ENCODE results near the gene TARS2. TPM values are rescaled to one million over a fixed set of nuclear protein-coding genes. Genes with fewer than 3 reads are reported as not detected.

TARS2 gene
- total RNA-seq, 2 experiments from 2014 or later = 29.8 to 33.7 TPM

DNA sequence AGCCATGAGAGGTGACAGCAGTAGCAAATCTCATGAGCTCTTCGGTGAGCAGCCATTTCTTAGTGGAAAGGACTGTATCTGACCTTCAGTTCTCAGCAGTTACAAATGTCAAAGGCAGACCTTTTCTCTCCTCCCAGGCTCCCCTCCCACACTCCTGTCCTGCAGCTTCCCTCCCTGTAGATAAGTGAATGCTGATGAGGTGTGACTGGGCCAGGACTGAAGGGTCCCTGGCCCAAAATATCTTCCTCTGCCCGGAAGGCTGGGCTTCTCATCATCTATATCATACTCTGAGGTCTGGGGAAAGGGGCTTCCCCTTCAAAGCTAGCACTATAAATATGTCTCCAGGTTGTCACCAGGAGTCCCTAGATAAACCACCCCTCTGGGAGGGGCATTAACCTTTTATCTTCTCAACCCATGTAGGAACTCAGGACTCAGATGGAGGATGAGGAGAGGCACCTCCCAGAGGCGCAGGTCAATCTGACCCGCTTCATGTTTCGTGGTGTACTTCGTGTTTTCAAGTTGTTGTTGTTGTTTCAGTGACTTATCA, 58.3 kb downstream of the TARS2 start:
- ATAC-seq = no peak
- H3K9me3 Mint-ChIP-seq (ENCODE audit: insufficient read depth) = no peaks in the 10 kb centered on the region
- ChIA-PET CTCF (interaction anchor here (1.2 to 5.9 kb wide), 3 partner anchors 14 to 289 kb away, joined by 4 to 36 read pairs (median 5); no protein-coding TSS in a partner anchor), POLR2A (no interaction called here)
- H3K27ac Mint-ChIP-seq = peak overlapping the region; percentile 36
- H3K4me1 Mint-ChIP-seq (ENCODE audit: low read depth) = peaks cover 11% of the 10 kb centered on the region
- no peak for DNase-seq
- peaks cover 26% of the 10 kb centered on the region for H3K27me3 Mint-ChIP-seq (ENCODE audit: low read depth)
- no peaks in the 10 kb centered on the region for H3K36me3 Mint-ChIP-seq (ENCODE audit: low read depth)
- H3K4me3 Mint-ChIP-seq = no peak overlapping the region

- Mint-ChIP-seq H3K4me3 (no peak overlapping the region), H3K9me3 (ENCODE audit: insufficient read depth) (no peaks in the 10 kb centered on the region), H3K27ac (no peak overlapping the region), H3K27me3 (ENCODE audit: low read depth) (peaks cover 29% of the 10 kb centered on the region), H3K4me1 (ENCODE audit: low read depth) (peaks cover 19% of the 10 kb centered on the region), H3K36me3 (ENCODE audit: low read depth) (no peaks in the 10 kb centered on the region)
- no peak for DNase-seq
- CTCF ChIA-PET = interaction anchor here (0.8 to 5.9 kb wide), 4 partner anchors 14 to 290 kb away, joined by 4 to 36 read pairs (median 4); no protein-coding TSS in a partner anchor
- ATAC-seq = no peak
- POLR2A ChIA-PET = no interaction called here
Observed at GRCh38 chr1:150546294-150546937, 59.2 kb downstream of the TARS2 start.

- ChIA-PET POLR2A (interaction anchor here (1.0 kb wide), 3 partner anchors 12 to 23 kb away, joined by 3 to 6 read pairs (median 4); no protein-coding TSS in a partner anchor), CTCF (interaction anchor here (0.7 to 5.9 kb wide), 6 partner anchors 13 to 72 kb away, joined by 3 to 36 read pairs (median 4); partner anchors contain the start of gene TARS2)
- H3K27me3 Mint-ChIP-seq (ENCODE audit: low read depth) = peaks cover 29% of the 10 kb centered on the region
- H3K27ac Mint-ChIP-seq = no peak overlapping the region
- no peak for DNase-seq
- no peaks in the 10 kb centered on the region for H3K9me3 Mint-ChIP-seq (ENCODE audit: insufficient read depth)
- H3K4me3 Mint-ChIP-seq = peak overlapping the region; percentile 69
- no peaks in the 10 kb centered on the region for H3K36me3 Mint-ChIP-seq (ENCODE audit: low read depth)
- H3K4me1 Mint-ChIP-seq (ENCODE audit: low read depth) = peaks cover 36% of the 10 kb centered on the region
- no peak for ATAC-seq
Observed at GRCh38 chr1:150548324-150548631, 61.1 kb downstream of the TARS2 start.

- H3K4me3 Mint-ChIP-seq = peak within 1 kb of the TSS; percentile 73
- ChIA-PET CTCF (interaction anchor here (0.7 to 5.9 kb wide), 6 partner anchors 12 to 71 kb away, joined by 3 to 36 read pairs (median 4); partner anchors contain the start of gene TARS2), POLR2A (interaction anchor here (0.6 to 1.0 kb wide), 4 partner anchors 11 to 311 kb away, joined by 3 to 6 read pairs (median 4); no protein-coding TSS in a partner anchor)
- H3K27ac Mint-ChIP-seq = no peak within 1 kb of the TSS
- DNase-seq (peak; percentile 51), ATAC-seq (peak; percentile 88)
- H3K36me3 Mint-ChIP-seq (ENCODE audit: low read depth) = no peaks in the 10 kb centered on the region
- peaks cover 25% of the 10 kb centered on the region for H3K27me3 Mint-ChIP-seq (ENCODE audit: low read depth)
- H3K9me3 Mint-ChIP-seq (ENCODE audit: insufficient read depth) = no peaks in the 10 kb centered on the region
- H3K4me1 Mint-ChIP-seq (ENCODE audit: low read depth) = peaks cover 36% of the 10 kb centered on the region
Observed at GRCh38 chr1:150548632-150549495, 61.6 kb downstream of the TARS2 start, which contains the start of gene ADAMTSL4. ADAMTSL4 (plus strand) TSS chr1:150549408; CDS start chr1:150552289, 2,881 bp downstream.

DNA sequence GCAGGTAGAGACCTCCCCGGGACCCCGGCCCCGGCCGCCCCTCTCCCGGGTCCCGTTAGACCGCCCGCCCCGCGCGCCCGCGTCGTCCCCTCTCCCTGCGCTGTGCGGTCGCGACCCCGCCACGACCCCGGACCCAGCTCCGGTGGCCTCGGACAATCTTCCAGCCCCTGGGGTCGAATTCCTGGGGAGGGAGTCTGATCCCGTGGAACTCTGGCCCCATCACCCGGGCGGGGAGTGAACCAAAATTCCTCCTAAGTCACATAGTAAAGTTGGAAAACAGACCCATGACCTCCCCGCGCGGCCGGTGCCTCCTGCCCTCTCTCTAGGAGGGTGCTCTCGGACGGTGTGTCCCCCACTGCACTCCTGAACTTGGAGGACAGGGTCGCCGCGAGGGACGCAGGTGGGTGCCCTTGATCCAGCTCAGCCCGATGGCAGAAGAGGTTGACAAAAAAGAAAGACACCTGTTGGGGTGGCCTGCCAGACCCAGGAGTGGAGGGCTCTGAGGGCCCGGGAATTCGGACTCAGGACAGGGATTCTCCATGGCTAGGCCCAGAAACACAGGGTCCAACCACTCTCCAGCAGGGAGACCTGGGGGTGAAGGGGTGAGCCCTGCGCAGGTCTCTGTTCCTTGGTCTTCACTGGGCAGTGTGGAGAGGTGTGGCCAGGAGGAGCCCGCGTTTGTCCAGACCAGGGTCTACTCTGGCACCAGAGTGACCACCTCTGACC, 62.4 kb downstream of the TARS2 start:
- Mint-ChIP-seq H3K9me3 (ENCODE audit: insufficient read depth) (no peaks in the 10 kb centered on the region), H3K27ac (no peak overlapping the region), H3K27me3 (ENCODE audit: low read depth) (peaks cover 25% of the 10 kb centered on the region), H3K36me3 (ENCODE audit: low read depth) (no peaks in the 10 kb centered on the region), H3K4me1 (ENCODE audit: low read depth) (peaks cover 36% of the 10 kb centered on the region), H3K4me3 (peak overlapping the region; percentile 73)
- no peak for ATAC-seq
- no peak for DNase-seq
- CTCF ChIA-PET = interaction anchor here (1.1 to 2.1 kb wide), 3 partner anchors 10 to 70 kb away, joined by 3 to 7 read pairs (median 4); no protein-coding TSS in a partner anchor
- POLR2A ChIA-PET = interaction anchor here (0.6 kb wide), 1 partner anchor 312 kb away, joined by 3 read pairs; no protein-coding TSS in a partner anchor

GRCh38 chr1:150550222-150551050, 63.2 kb downstream of the TARS2 start:
- Mint-ChIP-seq H3K4me1 (ENCODE audit: low read depth) (peaks cover 36% of the 10 kb centered on the region), H3K9me3 (ENCODE audit: insufficient read depth) (no peaks in the 10 kb centered on the region), H3K4me3 (peak overlapping the region; percentile 73), H3K27ac (no peak overlapping the region), H3K27me3 (ENCODE audit: low read depth) (peaks cover 23% of the 10 kb centered on the region), H3K36me3 (ENCODE audit: low read depth) (no peaks in the 10 kb centered on the region)
- POLR2A ChIA-PET = interaction anchor here (0.7 to 1.6 kb wide), 2 partner anchors 79 to 426 kb away, joined by 4 to 5 read pairs; partner anchors contain the start of gene ENSA
- no peak for DNase-seq
- CTCF ChIA-PET = interaction anchor here (1.1 to 2.7 kb wide), 4 partner anchors 9 to 295 kb away, joined by 3 to 37 read pairs (median 7); no protein-coding TSS in a partner anchor
- no peak for ATAC-seq

DNA sequence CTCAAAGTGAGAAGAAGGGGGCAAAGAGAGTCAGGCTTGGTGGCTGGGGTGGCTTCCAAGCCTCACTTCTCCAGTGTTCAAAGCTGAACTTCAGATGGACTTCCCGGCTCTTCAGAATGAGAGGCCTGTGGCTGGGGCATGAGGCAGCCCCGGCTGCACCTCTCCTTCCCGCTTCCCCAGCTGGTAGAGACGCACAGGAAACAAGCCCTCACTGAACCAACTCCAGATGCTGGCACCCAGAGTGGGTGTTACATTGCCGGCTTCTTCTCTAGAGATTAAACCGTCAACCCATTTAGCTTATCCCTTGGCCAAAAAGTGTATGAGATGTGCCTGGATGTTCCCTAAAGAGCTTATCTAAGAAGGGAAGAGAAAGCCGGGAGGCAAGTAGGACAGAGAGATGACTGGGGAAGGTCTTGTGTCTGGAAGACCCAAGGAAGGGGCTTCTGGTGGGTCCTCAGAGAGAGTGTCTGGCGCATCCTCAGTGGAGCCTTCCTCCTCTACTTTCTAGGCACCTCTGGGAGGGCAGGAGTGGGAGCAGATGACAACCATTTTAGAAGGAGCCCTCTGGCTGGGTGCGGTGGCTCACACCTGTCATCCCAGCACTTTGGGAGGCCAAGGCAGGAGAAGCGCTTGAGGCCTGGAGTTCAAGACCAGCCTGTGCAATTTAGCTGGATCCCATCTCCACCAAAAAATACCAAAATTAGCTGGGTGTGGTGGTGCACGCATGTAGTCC, 64.0 kb downstream of the TARS2 start:
- POLR2A ChIA-PET = interaction anchor here (0.7 to 1.6 kb wide), 5 partner anchors 11 to 425 kb away, joined by 4 to 6 read pairs (median 5); partner anchors contain the start of genes ENSA and MCL1
- Mint-ChIP-seq H3K4me1 (ENCODE audit: low read depth) (peaks cover 36% of the 10 kb centered on the region), H3K9me3 (ENCODE audit: insufficient read depth) (no peaks in the 10 kb centered on the region), H3K4me3 (no peak overlapping the region), H3K27ac (no peak overlapping the region), H3K27me3 (ENCODE audit: low read depth) (peaks cover 21% of the 10 kb centered on the region), H3K36me3 (ENCODE audit: low read depth) (no peaks in the 10 kb centered on the region)
- DNase-seq = no peak
- CTCF ChIA-PET = interaction anchor here (1.9 to 2.7 kb wide), 3 partner anchors 9 to 296 kb away, joined by 7 to 37 read pairs (median 7); no protein-coding TSS in a partner anchor
- peak; percentile 11 for ATAC-seq

DNA sequence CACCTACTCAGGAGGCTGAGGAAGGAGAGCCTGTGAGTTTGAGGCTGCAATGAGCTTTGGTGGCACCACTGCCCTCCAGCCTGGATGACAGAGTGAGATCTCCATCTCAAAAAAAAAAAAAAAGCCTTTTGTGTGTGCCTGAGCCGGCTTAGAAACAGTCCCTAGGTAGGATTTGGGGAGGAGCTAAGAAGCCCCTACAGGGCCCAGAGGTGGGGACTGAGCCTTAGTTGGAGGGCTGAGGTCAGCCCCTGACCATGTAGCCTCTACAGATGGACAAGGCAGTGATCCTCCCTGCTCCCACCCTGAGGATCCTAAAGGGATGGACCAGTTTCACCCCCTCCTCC, 64.5 kb downstream of the TARS2 start:
- no peaks in the 10 kb centered on the region for H3K9me3 Mint-ChIP-seq (ENCODE audit: insufficient read depth)
- CTCF ChIA-PET = interaction anchor here (1.9 to 2.7 kb wide), 3 partner anchors 9 to 296 kb away, joined by 7 to 37 read pairs (median 7); no protein-coding TSS in a partner anchor
- peaks cover 36% of the 10 kb centered on the region for H3K4me1 Mint-ChIP-seq (ENCODE audit: low read depth)
- no peaks in the 10 kb centered on the region for H3K36me3 Mint-ChIP-seq (ENCODE audit: low read depth)
- H3K27me3 Mint-ChIP-seq (ENCODE audit: low read depth) = peaks cover 17% of the 10 kb centered on the region
- no peak overlapping the region for H3K4me3 Mint-ChIP-seq
- DNase-seq (no peak), ATAC-seq (no peak)
- H3K27ac Mint-ChIP-seq = no peak overlapping the region
- POLR2A ChIA-PET = interaction anchor here (0.6 to 1.6 kb wide), 6 partner anchors 8 to 486 kb away, joined by 3 to 6 read pairs (median 5); partner anchors contain the start of genes ENSA and MCL1

DNA sequence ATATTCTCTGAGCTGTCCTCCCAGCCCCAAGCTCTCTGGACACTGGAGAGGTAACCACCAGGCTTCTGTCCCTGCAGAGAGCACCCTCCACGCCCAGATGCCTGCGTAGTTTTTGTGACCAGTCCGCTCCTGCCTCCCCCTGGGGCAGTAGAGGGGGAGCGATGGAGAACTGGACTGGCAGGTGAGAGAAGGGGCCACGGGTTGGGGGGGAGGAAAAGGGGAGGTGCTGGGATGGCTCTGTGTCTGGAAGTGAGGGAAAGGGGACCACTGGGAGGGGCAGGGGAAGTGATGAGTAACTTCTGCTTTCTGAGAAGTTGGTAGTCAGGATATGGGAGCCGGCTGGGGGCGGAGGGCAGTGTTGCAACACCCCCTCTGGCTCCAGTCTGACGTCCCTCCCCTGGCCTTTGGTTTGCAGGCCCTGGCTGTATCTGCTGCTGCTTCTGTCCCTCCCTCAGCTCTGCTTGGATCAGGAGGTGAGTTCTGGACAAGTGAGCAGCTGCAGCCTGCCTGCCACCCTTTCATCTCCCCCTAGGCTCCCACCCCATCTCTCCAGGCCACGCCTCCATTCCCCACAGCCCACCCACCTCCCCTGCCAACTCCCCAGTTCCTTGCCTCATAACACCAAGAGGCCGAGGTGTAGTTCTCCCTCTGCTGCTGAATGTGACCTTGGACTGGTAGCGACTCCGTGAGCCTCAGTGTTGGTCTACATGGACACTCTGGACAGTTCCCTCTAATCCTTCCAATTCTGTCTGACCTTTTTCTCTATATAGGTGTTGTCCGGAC, 65.1 kb downstream of the TARS2 start:
- Mint-ChIP-seq H3K27me3 (ENCODE audit: low read depth) (peaks cover 17% of the 10 kb centered on the region), H3K36me3 (ENCODE audit: low read depth) (no peaks in the 10 kb centered on the region), H3K4me3 (no peak overlapping the region), H3K4me1 (ENCODE audit: low read depth) (peaks cover 36% of the 10 kb centered on the region), H3K27ac (peak overlapping the region; percentile 25), H3K9me3 (ENCODE audit: insufficient read depth) (no peaks in the 10 kb centered on the region)
- POLR2A ChIA-PET = interaction anchor here (0.6 to 1.6 kb wide), 7 partner anchors 8 to 487 kb away, joined by 3 to 6 read pairs (median 5); partner anchors contain the start of genes ENSA and MCL1
- CTCF ChIA-PET = interaction anchor here (1.9 to 2.7 kb wide), 2 partner anchors 8 to 297 kb away, joined by 7 to 37 read pairs; no protein-coding TSS in a partner anchor
- DNase-seq = no peak
- ATAC-seq = no peak

Data from activated CD8-positive, alpha-beta T cell treated with anti-CD3 and anti-CD28 coated beads, Interleukin-2, amount 10 ng/mL, durations not matched to agents 7 days and 5 days (primary cell).